SU-DHL-6 (cell line): ENCODE data around the gene NOTCH3.

ENCODE experiments used
- H2AFZ ChIP-seq: fragments of 200-600 bp; sonication (generic); 2 replicates; pipeline ENCODE4 v1.6.1; 2014; ENCODE audit warnings: low read depth, mild to moderate bottlenecking, moderate library complexity, mixed read lengths, antibody characterized with exemption, low read length; ENCODE audit not compliant: severe bottlenecking
- H3F3A ChIP-seq: fragments of 200-600 bp; shearing (Covaris generic); 2 replicates; pipeline ENCODE4 v1.6.0; 2016; ENCODE audit warnings: antibody characterized with exemption, mild to moderate bottlenecking; ENCODE audit not compliant: insufficient read depth
- H3K27ac ChIP-seq: fragments of 200-600 bp; sonication (generic); 2 replicates; pipeline ENCODE4 v1.5.1; 2016; ENCODE audit warnings: low read depth, mild to moderate bottlenecking, low read length, moderate library complexity, mixed read lengths
- H3K27me3 ChIP-seq: fragments of 200-600 bp; sonication (generic), shearing (Covaris generic); 2 replicates; pipeline ENCODE4 v1.6.0; 2014; ENCODE audit warnings: mild to moderate bottlenecking, low read length
- H3K36me3 ChIP-seq: fragments of 200-600 bp; sonication (generic); 2 replicates; pipeline ENCODE4 v1.6.1; 2014; ENCODE audit warnings: mild to moderate bottlenecking, low read length, mixed read lengths
- H3K4me2 ChIP-seq: fragments of 300-600, 200-600 bp; shearing (Covaris generic), sonication (generic); 2 replicates; pipeline ENCODE4 v1.6.0; 2014; ENCODE audit warnings: low read length, low read depth, mild to moderate bottlenecking; ENCODE audit not compliant: poor library complexity, severe bottlenecking
- H3K4me3 ChIP-seq: fragments of 200-600 bp; sonication (generic); 2 replicates; pipeline ENCODE4 v1.5.1; 2014; ENCODE audit warnings: antibody characterized with exemption, low read length, mild to moderate bottlenecking, mixed read lengths; ENCODE audit not compliant: insufficient read depth, poor library complexity, severe bottlenecking
- H3K79me2 ChIP-seq: fragments of 200-600 bp; sonication (generic); 2 replicates; pipeline ENCODE4 v1.6.1; 2014; ENCODE audit warnings: mild to moderate bottlenecking, low read length, moderate library complexity; ENCODE audit not compliant: insufficient read depth
- H3K9ac ChIP-seq: fragments of 200-600 bp; sonication (generic); 2 replicates; pipeline ENCODE4 v1.7.0; 2014; ENCODE audit warnings: mild to moderate bottlenecking, low read length
- H3K9me2 ChIP-seq: fragments of 200-600 bp; sonication (generic); replicated peaks from 2 replicates; pipeline ENCODE4 v1.6.1; 2014; ENCODE audit warnings: low read length; ENCODE audit not compliant: insufficient read depth
- H3K9me3 ChIP-seq: fragments of 200-600 bp; sonication (generic); 2 replicates; pipeline ENCODE4 v1.6.1; 2014; ENCODE audit warnings: low read length, mixed read lengths; ENCODE audit not compliant: insufficient read depth
- H4K20me1 ChIP-seq: fragments of 200-600 bp; sonication (generic); 2 replicates; pipeline ENCODE4 v1.6.1; 2014; ENCODE audit warnings: low read depth, mild to moderate bottlenecking, antibody characterized with exemption, low read length, moderate library complexity, mixed read lengths
- CTCF ChIP-seq: fragments of 200-600 bp; sonication (generic); IDR thresholded peaks from one replicate; pipeline ENCODE4 v1.5.1; 2017; ENCODE audit warnings: antibody characterized with exemption, mild to moderate bottlenecking, low read length, moderate library complexity; ENCODE audit not compliant: insufficient read depth, poor library complexity, severe bottlenecking
- EZH2phosphoT487 ChIP-seq: fragments of 200-600 bp; sonication (generic), shearing (Covaris generic); conservative IDR thresholded peaks from 2 replicates; pipeline ENCODE4 v1.6.1; 2018; ENCODE audit warnings: mild to moderate bottlenecking, antibody characterized with exemption, low read length, moderate library complexity, mixed read lengths

NOTCH3 gene

GRCh38 chr19:15200553-15201364 lies at the start of gene NOTCH3:
Gene NOTCH3, minus strand, starts transcription at chr19:15200995. Its CDS starts 90 bp downstream, at chr19:15200905.
- H3K9me2 ChIP-seq, result no peaks in the 10 kb centered on the region
- no peak within 1 kb of the TSS for H3K9ac ChIP-seq
- no peaks in the 10 kb centered on the region for H3K9me3 ChIP-seq
- H3K4me2 ChIP-seq, result no peak within 1 kb of the TSS
- H4K20me1 ChIP-seq, result no peaks in the 10 kb centered on the region
- no peaks in the 10 kb centered on the region for H3K27me3 ChIP-seq
- H3K79me2 ChIP-seq, result no peaks in the 10 kb centered on the region
- H3K36me3 ChIP-seq, result no peaks in the 10 kb centered on the region
- no peak within 1 kb of the TSS for H3K27ac ChIP-seq
- TF ChIP-seq EZH2phosphoT487 (no peak), CTCF (no peak)
- no peaks in the 10 kb centered on the region for H3F3A ChIP-seq
- H3K4me3 ChIP-seq, result no peak within 1 kb of the TSS
- no peak within 1 kb of the TSS for H2AFZ ChIP-seq

- peaks cover 5% of the 10 kb centered on the region; the same call in 1 of the 2 replicates for H4K20me1 ChIP-seq
- no peaks in the 10 kb centered on the region for H3F3A ChIP-seq
- H3K79me2 ChIP-seq, result no peaks in the 10 kb centered on the region
- no peaks in the 10 kb centered on the region for H3K27me3 ChIP-seq
- no peak overlapping the region for H3K4me2 ChIP-seq
- no peaks in the 10 kb centered on the region for H3K9me2 ChIP-seq
- TF ChIP-seq CTCF (no peak), EZH2phosphoT487 (no peak)
- H3K36me3 ChIP-seq, result no peaks in the 10 kb centered on the region
- H3K27ac ChIP-seq, result no peak overlapping the region
- H3K4me3 ChIP-seq, result no peak overlapping the region
- H3K9me3 ChIP-seq, result no peaks in the 10 kb centered on the region
- H2AFZ ChIP-seq, result no peak overlapping the region
- H3K9ac ChIP-seq, result no peak overlapping the region
Measured at GRCh38 chr19:15250640-15250993, 49.8 kb upstream of the NOTCH3 start.

GRCh38 chr19:15249972-15250639 lies 49.3 kb upstream of the NOTCH3 start:
- Histone ChIP-seq H3F3A (no peaks in the 10 kb centered on the region), H3K9me2 (no peaks in the 10 kb centered on the region), H2AFZ (no peak overlapping the region), H3K4me2 (no peak overlapping the region), H3K9ac (no peak overlapping the region), H3K4me3 (no peak overlapping the region), H4K20me1 (peaks cover 5% of the 10 kb centered on the region; the same call in 1 of the 2 replicates), H3K36me3 (no peaks in the 10 kb centered on the region), H3K27me3 (no peaks in the 10 kb centered on the region), H3K9me3 (no peaks in the 10 kb centered on the region), H3K79me2 (no peaks in the 10 kb centered on the region), H3K27ac (no peak overlapping the region)
- TF ChIP-seq EZH2phosphoT487 (no peak), CTCF (no peak)
